ENCODE results near the gene EHMT2. TPM values are rescaled to one million over a fixed set of nuclear protein-coding genes. Genes with fewer than 3 reads are reported as not detected.

The EHMT2 gene
- total and polyA plus RNA-seq, 2 of the 13 experiments (the other 11 are each of a cell fraction or from before 2014, with no cell fraction given): 55.2 to 69.2 TPM

GRCh38 chr6:31946370-31946885 is 48.9 kb upstream of the EHMT2 start (continued):
- TF ChIP-seq ZBTB46 (CRISPR knock-in tag; IDR thresholded peaks at IDR 0.05; ENCODE audit: borderline replicate concordance) (no peak), CREBL2 (CRISPR knock-in tag; IDR thresholded peaks at IDR 0.05; ENCODE audit: borderline replicate concordance) (no peak), MED13 (CRISPR knock-in tag; IDR thresholded peaks at IDR 0.05) (no peak), KMT2B (CRISPR knock-in tag; IDR thresholded peaks at IDR 0.05) (no peak), ZNF737 (CRISPR knock-in tag; IDR thresholded peaks at IDR 0.05; ENCODE audit: borderline replicate concordance) (0 out of 2 replicates have a peak, but pooled peaks have one; percentile 95), SIN3B (IDR thresholded peaks at IDR 0.05; ENCODE audit: low read length) (no peak), MAFF (IDR thresholded peaks at IDR 0.05; ENCODE audit: low read depth, low read length) (0 out of 2 replicates have a peak, but pooled peaks have one; percentile 3), MTA1 (CRISPR knock-in tag; IDR thresholded peaks at IDR 0.05; ENCODE audit: borderline replicate concordance) (no peak), PCBP1 (IDR thresholded peaks at IDR 0.05; ENCODE audit: borderline replicate concordance, low read depth, low read length) (no peak), ZNF879 (CRISPR knock-in tag; IDR thresholded peaks at IDR 0.05) (no peak), ZNF597 (CRISPR knock-in tag; IDR thresholded peaks at IDR 0.05) (no peak), REL (CRISPR knock-in tag; conservative IDR thresholded peaks at IDR 0.05) (no peak), ZNF101 (CRISPR knock-in tag; IDR thresholded peaks at IDR 0.05; ENCODE audit: borderline replicate concordance, low read depth) (no peak)

All from HepG2 (cell line).